ENCODE measurements around the gene DQX1. TPM values are rescaled to one million over a fixed set of nuclear protein-coding genes. Genes with fewer than 3 reads are reported as not detected.

The DQX1 gene
- total and polyA plus RNA-seq, 2 of the 8 experiments (the other 6 are each of a cell fraction or from before 2014, with no cell fraction given), result 0.76 to 1.1 TPM

DNA sequence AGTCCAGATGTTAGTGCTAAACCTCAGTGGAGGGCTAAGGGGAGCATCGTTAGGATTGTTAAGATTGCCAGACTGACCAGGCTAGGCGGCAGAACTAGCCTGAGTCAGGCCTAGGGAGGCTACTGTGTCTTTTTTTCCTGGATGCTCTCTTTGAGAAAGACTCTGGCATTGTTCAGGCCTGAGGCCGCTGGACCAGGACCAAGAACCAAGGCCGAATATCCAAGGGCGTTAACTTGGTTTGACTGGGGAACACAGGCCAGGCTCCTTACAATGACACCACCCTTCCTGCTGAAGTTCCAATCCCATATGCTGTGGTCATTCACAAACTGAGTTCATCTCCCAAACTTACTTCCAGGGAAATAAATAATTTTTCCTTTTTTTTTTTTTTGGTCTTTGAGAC, 14.3 kb upstream of the DQX1 start:
- Histone ChIP-seq H2BK15ac (ENCODE audit: low read length) (no peak overlapping the region), H3K14ac (ENCODE audit: insufficient read length) (no peak overlapping the region), H2BK5ac (ENCODE audit: low read depth, low read length) (no peak overlapping the region), H3K23ac (ENCODE audit: insufficient read length) (no peak overlapping the region), H3K4me3 (ENCODE audit: extremely low read depth in 1 of 4, insufficient read depth in 2 of 4, low read depth in 3 of 4, low read length in 4 of 4) (no peak overlapping the region), H2BK20ac (ENCODE audit: low read length) (no peak overlapping the region), H2AK5ac (ENCODE audit: low read depth, low read length) (no peak overlapping the region), H2BK12ac (ENCODE audit: low read depth, low read length) (no peak overlapping the region), H3K79me2 (ENCODE audit: control insufficient read depth in 1 of 2, insufficient read depth in 2 of 2, low read length in 2 of 2) (no peaks in the 10 kb centered on the region), H2AFZ (ENCODE audit: low read length) (no peak overlapping the region), H3K9ac (replicated peaks in 1 of 4; ENCODE audit: extremely low read depth in 1 of 4, low read depth in 3 of 4, low read length in 3 of 4) (no peak overlapping the region), H2BK120ac (replicated peaks; ENCODE audit: low read depth, low read length) (no peak overlapping the region), H3K9me3 (ENCODE audit: insufficient read depth in 2 of 2, low read depth in 1 of 2, low read length in 1 of 2) (no peaks in the 10 kb centered on the region), H3K18ac (ENCODE audit: extremely low read depth, low read length) (no peak overlapping the region), H3K27me3 (replicated peaks in 1 of 4; ENCODE audit: control insufficient read depth in 3 of 4, extremely low read depth in 1 of 4, insufficient read depth in 3 of 4, low read length in 3 of 4) (peaks cover 0 to 1% (median 0%) of the 10 kb centered on the region in 4 experiments; a peak in 1 of 7 replicates), H3K36me3 (ENCODE audit: control insufficient read depth in 2 of 4, insufficient read depth in 4 of 4, low read length in 3 of 4) (no peaks in the 10 kb centered on the region), H3K23me2 (ENCODE audit: low read depth, low read length) (no peaks in the 10 kb centered on the region; the same call in 1 of the 2 replicates), H4K8ac (ENCODE audit: extremely low read depth, insufficient read depth, low read length) (no peak overlapping the region), H4K91ac (replicated peaks; ENCODE audit: insufficient read length, low read length) (no peak overlapping the region), H4K5ac (ENCODE audit: insufficient read length, low read depth, low read length) (no peak overlapping the region), H3K4me1 (replicated peaks in 1 of 4; ENCODE audit: control insufficient read depth in 3 of 4, insufficient read depth in 4 of 4, low read length in 3 of 4) (no peaks in the 10 kb centered on the region; a peak in 1 of 7 replicates), H3K79me1 (ENCODE audit: low read depth, low read length) (no peaks in the 10 kb centered on the region), H3K4me2 (ENCODE audit: insufficient read depth in 1 of 2, low read depth in 2 of 2, low read length in 2 of 2) (no peak overlapping the region), H3K56ac (replicated peaks; ENCODE audit: insufficient read length, low read depth, low read length) (no peak overlapping the region), H3K4ac (replicated peaks; ENCODE audit: insufficient read length, low read depth, low read length) (no peak overlapping the region), H4K20me1 (replicated peaks in 1 of 2; ENCODE audit: control insufficient read depth in 1 of 2, insufficient read depth in 2 of 2, low read length in 2 of 2) (peaks cover 5% of the 10 kb centered on the region in 2 experiments), H3K27ac (ENCODE audit: low read depth, low read length) (no peak overlapping the region)
- POLR2A ChIA-PET (ENCODE audit: partially characterized antibody), result interaction anchor here (1.3 to 2.9 kb wide), 3 partner anchors 8 to 10 kb away, joined by 4 to 19 read pairs (median 12); partner anchors contain the start of genes AUP1 and HTRA2
- WGBS, 2 experiments (ENCODE audit: extremely low coverage in 1 of 2, insufficient coverage in 1 of 2, insufficient read length in 1 of 2, insufficient replicate concordance in 2 of 2, low coverage in 1 of 2, low lambda C conversion rate in 2 of 2, missing lambda C conversion rate in 1 of 2), result 93% methylated on average over 5 of the region's 5 CpGs; no CpG with 5 or more reads in 1 of the 2 experiments
- FAIRE-seq, result no peak
- DNase-seq (ENCODE audit: low read depth in 1 of 2, low spot score in 2 of 2), result no peak
- TF ChIP-seq EP300 (IDR thresholded peaks at IDR 0.05; ENCODE audit: borderline replicate concordance in 1 of 2, low read depth in 2 of 2, low read length in 2 of 2) (no peak), E2F6 (IDR thresholded peaks at IDR 0.05) (no peak), ZNF274 (IDR thresholded peaks at IDR 0.05; ENCODE audit: borderline replicate concordance, extremely low read depth, low read length) (no peak), POU5F1 (IDR thresholded peaks at IDR 0.05; ENCODE audit: low read depth, low read length) (no peak), JUND (IDR thresholded peaks at IDR 0.05; ENCODE audit: low read length) (no peak), SP4 (IDR thresholded peaks at IDR 0.05; ENCODE audit: low read length) (no peak), PHF8 (conservative IDR thresholded peaks at IDR 0.05; ENCODE audit: low read depth, low read length) (no peak), TBP (IDR thresholded peaks at IDR 0.05; ENCODE audit: low read depth, low read length) (no peak)
- CTCF ChIA-PET (ENCODE audit: partially characterized antibody), result interaction anchor here (0.6 to 2.1 kb wide), 4 partner anchors 36 to 101 kb away, joined by 3 to 4 read pairs (median 4); no protein-coding TSS in a partner anchor
